ENCODE data around the gene SLC10A6. TPM values are rescaled to one million over a fixed set of nuclear protein-coding genes. Genes with fewer than 3 reads are reported as not detected.

The SLC10A6 gene
- total and polyA plus RNA-seq, 5 experiments from 2014 or later = 0.25 TPM; not detected in 4

DNA sequence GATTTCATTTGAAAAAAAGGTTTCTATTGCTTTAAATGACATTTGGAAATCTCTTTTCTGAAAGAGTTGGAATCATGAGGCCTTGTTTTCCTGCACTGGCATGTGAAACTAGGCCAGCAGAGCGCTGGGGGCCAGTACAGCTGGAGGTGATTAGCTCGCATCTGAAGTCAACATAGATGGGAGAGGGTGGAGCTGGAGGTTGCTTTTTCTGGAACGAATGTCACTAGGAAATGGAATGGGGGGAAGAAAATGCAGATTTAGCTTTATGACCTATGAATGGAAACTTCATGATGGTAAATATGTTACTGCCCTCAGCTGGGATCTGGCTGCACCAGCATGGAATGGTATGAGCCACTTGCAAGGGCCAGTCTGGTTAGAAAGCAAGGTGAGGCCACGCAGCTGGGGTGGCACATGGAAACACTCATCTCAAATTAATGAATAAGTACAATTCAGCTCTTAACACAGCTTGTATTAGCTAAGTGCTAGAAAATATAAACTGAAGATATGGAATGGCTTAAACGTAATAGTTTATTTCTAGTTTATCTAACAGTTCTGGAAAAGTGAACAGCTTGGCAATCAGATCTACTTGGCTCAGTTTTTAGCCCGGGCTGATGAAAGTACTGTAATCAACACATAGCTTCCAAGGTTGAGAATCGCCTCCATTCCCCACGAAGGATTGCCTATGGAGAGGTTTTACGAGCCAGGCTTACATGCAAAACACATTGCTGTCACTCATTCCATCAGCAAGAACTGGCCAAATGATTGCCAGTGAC is 32.5 kb downstream of the SLC10A6 start:
- Mint-ChIP-seq H3K4me3 (no peak overlapping the region), H3K27me3 (peaks cover 0 to 9% (median 4%) of the 10 kb centered on the region in 5 donors), H3K4me1 (no peaks in the 10 kb centered on the region), H3K27ac (no peak overlapping the region), H3K36me3 (peaks cover 0 to 15% (median 2%) of the 10 kb centered on the region in 3 donors), H3K9me3 (peaks cover 0 to 21% (median 13%) of the 10 kb centered on the region in 9 donors)
- POLR2A ChIA-PET = no interaction called here
- DNase-seq (no peak), ATAC-seq (no peak)

DNA sequence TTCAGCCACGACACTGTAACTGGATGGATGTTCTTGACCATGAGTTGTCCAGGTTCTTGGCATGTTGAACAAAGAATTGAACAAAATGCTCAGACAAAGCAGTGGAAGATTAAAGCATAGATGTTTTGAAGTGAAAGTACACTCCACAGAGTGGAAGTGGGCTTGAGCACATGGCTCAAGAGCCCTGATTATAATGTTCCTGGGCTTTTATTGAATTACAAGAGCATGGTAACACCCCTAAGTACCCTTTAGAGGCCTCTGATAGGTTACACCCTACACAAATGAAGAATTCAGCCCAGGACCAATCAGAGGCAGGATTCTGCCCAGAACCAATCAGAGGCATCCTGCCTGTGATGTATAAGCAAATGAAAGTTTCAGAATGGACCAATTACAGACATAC is 33.5 kb downstream of the SLC10A6 start:
- H3K36me3 Mint-ChIP-seq = peaks cover 0 to 15% (median 2%) of the 10 kb centered on the region in 3 donors
- H3K4me3 Mint-ChIP-seq = no peak overlapping the region
- H3K27me3 Mint-ChIP-seq = peaks cover 0 to 9% (median 4%) of the 10 kb centered on the region in 5 donors
- H3K9me3 Mint-ChIP-seq = peaks cover 0 to 21% (median 13%) of the 10 kb centered on the region in 9 donors
- DNase-seq (no peak), ATAC-seq (no peak)
- no peak overlapping the region for H3K27ac Mint-ChIP-seq
- H3K4me1 Mint-ChIP-seq = no peaks in the 10 kb centered on the region
- POLR2A ChIA-PET = no interaction called here

DNA sequence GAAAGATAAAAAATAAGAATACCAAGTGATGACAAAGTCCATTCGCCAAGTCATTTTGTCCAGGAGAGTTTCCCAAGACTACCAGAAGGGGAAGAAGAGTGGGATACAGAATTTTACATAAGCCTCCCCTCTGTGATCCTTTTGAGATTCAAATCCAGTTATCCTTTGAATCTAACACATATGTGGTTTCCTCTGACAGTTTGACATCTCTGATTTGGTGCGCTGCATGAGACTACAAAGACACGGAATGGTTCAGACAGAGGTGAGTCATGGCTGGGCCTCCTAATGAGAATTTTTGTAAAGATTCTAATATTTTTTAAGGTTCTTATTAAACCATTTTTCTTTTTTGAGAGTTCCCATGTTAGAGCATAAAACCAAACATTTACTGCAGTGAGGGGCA is 38.3 kb downstream of the SLC10A6 start:
- POLR2A ChIA-PET = no interaction called here
- peaks cover 0 to 8% (median 2%) of the 10 kb centered on the region in 3 donors for H3K36me3 Mint-ChIP-seq
- ATAC-seq = no peak
- H3K27ac Mint-ChIP-seq = no peak overlapping the region
- no peak overlapping the region for H3K4me3 Mint-ChIP-seq
- H3K9me3 Mint-ChIP-seq = peaks cover 0 to 11% (median 7%) of the 10 kb centered on the region in 9 donors
- H3K4me1 Mint-ChIP-seq = no peaks in the 10 kb centered on the region
- peaks cover 0 to 10% (median 0%) of the 10 kb centered on the region in 5 donors for H3K27me3 Mint-ChIP-seq
- DNase-seq = no peak

DNA sequence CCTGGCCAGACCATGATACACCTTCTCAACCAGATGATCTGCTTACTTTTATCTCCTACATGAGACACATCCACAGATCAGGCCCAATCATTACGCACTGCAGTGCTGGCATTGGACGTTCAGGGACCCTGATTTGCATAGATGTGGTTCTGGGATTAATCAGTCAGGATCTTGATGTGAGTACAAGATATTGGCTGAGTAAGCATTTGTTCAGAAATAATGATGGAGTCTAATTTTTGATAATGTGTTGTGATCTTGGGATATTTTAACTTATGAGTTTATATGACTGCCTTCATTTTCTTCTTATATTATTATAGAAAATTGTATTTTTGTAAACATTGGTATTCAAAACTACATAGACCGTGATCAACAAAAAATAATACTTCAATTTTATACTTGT is 39.4 kb downstream of the SLC10A6 start:
- peaks cover 0 to 10% (median 0%) of the 10 kb centered on the region in 5 donors for H3K27me3 Mint-ChIP-seq
- H3K4me3 Mint-ChIP-seq = no peak overlapping the region
- POLR2A ChIA-PET = no interaction called here
- H3K27ac Mint-ChIP-seq = no peak overlapping the region
- H3K4me1 Mint-ChIP-seq = no peaks in the 10 kb centered on the region
- H3K36me3 Mint-ChIP-seq = no peaks in the 10 kb centered on the region
- ATAC-seq (no peak), DNase-seq (no peak)
- peaks cover 0 to 3% (median 0%) of the 10 kb centered on the region in 9 donors for H3K9me3 Mint-ChIP-seq

DNA sequence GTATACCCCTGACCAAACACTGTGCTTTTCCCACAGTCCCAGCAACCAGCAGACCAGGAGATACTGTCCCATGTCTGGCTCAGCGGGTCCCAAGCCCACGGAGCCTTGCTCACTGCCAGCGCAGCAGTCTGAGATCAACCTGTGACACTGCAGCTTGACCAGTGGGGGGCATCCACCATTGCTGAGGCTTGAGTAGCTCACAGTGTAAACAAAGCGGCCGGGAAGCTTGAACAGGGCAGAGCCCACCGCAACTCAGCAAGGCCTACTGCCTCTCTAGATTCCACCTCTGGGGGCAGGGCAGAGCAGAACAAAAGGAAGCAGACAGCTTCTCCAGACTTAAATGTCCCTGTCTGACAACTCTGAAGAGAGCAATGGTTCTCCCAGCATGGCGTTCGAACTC is 58.1 kb downstream of the SLC10A6 start:
- Mint-ChIP-seq H3K36me3 (no peaks in the 10 kb centered on the region), H3K27me3 (peaks cover 0 to 22% (median 5%) of the 10 kb centered on the region in 5 donors), H3K27ac (no peak overlapping the region), H3K4me1 (no peaks in the 10 kb centered on the region), H3K4me3 (no peak overlapping the region), H3K9me3 (peaks cover 0 to 20% (median 2%) of the 10 kb centered on the region in 9 donors)
- POLR2A ChIA-PET = no interaction called here
- DNase-seq = no peak
- ATAC-seq = no peak

DNA sequence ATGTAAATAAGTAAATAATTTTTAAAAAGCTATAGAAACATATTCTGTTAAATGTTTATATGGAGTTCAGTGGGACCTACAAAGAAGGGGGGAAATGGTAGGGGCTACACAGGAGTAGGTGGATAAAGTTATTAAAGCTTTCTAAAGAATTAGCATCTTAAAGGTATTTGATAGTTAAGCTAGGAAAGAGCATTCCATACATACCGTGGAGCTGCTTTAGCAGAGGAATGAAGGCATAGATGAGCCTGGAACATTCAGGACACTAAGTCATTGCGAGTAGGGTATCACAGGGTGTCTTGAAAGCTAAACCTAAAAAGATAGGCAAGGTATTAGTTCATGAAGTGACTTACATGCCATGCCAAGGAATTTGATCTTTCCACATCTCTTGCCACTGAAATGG is 60.4 kb downstream of the SLC10A6 start:
- peak overlapping the region in 1 of 10 donors; percentile 9 for H3K27ac Mint-ChIP-seq
- peaks cover 0 to 22% (median 5%) of the 10 kb centered on the region in 5 donors for H3K27me3 Mint-ChIP-seq
- DNase-seq (no peak), ATAC-seq (no peak)
- H3K9me3 Mint-ChIP-seq = peaks cover 0 to 10% (median 0%) of the 10 kb centered on the region in 9 donors
- H3K36me3 Mint-ChIP-seq = no peaks in the 10 kb centered on the region
- POLR2A ChIA-PET = no interaction called here
- no peaks in the 10 kb centered on the region for H3K4me1 Mint-ChIP-seq
- H3K4me3 Mint-ChIP-seq = no peak overlapping the region

DNA sequence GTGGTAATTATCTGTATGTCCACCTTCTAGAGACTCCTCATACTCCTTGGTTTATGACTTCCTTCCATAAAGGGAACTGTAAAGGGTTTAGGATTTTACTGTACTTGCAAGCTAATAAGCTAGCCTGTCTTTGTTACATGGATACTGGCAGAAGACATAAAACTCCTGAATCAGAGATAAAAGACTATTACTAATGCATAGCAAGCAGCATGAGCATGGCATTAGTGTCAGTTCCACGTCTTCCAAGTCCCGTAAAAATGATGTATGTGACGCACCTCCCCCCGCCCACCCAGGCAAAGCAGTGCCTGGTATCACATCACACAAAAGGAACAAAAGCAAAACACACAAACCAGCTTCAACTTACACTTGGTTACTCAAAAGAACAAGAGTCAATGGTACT is 71.0 kb downstream of the SLC10A6 start:
- Mint-ChIP-seq H3K4me3 (no peak overlapping the region), H3K27ac (no peak overlapping the region), H3K9me3 (no peaks in the 10 kb centered on the region), H3K27me3 (peaks cover 3 to 11% (median 6%) of the 10 kb centered on the region in 5 donors), H3K4me1 (no peaks in the 10 kb centered on the region), H3K36me3 (no peaks in the 10 kb centered on the region)
- ATAC-seq (no peak), DNase-seq (no peak)
- POLR2A ChIA-PET = no interaction called here

DNA sequence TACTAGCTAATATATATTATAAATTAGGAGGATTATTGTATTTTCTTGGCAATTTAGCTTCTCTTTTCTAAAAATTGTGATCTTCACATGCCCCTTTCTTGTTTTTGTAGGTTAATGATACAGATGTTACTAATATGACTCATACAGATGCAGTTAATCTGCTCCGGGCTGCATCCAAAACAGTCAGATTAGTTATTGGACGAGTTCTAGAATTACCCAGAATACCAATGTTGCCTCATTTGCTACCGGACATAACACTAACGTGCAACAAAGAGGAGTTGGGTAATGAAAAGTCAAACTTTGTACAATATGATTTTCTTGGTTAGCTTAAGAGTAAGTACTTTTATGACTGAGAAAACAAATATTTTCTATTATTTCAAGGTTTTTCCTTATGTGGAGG is 74.1 kb downstream of the SLC10A6 start:
- no peak for DNase-seq
- H3K27me3 Mint-ChIP-seq = peaks cover 1 to 11% (median 6%) of the 10 kb centered on the region in 5 donors
- H3K9me3 Mint-ChIP-seq = no peaks in the 10 kb centered on the region
- H3K27ac Mint-ChIP-seq = no peak overlapping the region
- no peaks in the 10 kb centered on the region for H3K4me1 Mint-ChIP-seq
- no peak for ATAC-seq
- no peaks in the 10 kb centered on the region for H3K36me3 Mint-ChIP-seq
- POLR2A ChIA-PET = no interaction called here
- no peak overlapping the region for H3K4me3 Mint-ChIP-seq

Other genes with a start within 250 kb of the SLC10A6 start
- not detected for gene C4orf36, start 43.0 kb upstream of the SLC10A6 start, total RNA-seq
- gene C4orf36, start 43.0 kb upstream of the SLC10A6 start, polyA plus RNA-seq = not detected
- gene AFF1, start 85.6 kb upstream of the SLC10A6 start, total RNA-seq = 10 to 100 TPM; 50.8 to 55.8 TPM
- gene AFF1, start 85.6 kb upstream of the SLC10A6 start, polyA plus RNA-seq = 10 to 100 TPM in 2 of 3 donors, 1 to 10 TPM in 1; 9.0 to 13.7 (median 12.9) TPM

All from naive thymus-derived CD8-positive, alpha-beta T cell (primary cell).